ENCODE data around the gene GFI1B.
"Not testable (repeated sequence)": the region's sequence is repeated elsewhere in the genome, so short reads cannot be mapped to it uniquely, and the experiment has no call there.

The GFI1B gene

DNA sequence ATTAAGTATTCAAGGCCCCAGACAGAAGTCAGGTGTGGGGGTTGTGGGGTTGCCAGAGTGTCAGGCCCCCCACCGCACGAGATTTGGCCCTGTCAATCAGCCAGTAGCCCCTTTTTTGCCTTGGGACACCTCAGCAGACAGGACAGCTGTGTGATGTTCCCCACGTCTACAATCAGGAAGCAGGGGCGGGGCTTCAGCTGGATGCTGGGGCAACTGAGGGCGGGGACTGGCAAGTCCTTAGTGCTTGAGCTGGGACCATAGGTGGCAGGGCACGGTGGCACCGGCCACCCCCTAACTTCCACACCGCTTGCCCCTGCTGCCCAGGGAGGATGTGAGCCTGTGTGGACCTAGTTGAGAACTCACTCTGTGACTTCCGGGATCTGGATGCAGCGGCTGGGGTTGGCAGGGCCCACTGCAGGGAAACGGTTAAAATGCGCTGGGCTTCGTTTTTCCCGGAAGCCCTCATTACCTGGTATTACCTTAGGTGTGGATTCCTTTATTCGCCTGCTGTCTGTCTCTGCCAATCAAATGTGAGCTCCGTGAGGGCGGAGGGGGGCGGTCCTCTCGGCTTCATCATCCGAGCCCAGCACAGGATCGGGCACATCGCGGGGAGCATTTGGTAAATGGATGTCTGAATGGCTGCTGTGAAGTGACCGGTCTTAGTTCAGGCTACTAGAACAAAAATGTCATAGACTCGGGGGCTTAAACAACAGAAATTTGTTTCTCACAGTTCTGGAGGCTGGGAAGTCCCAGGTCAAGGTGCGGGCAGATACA lies 44.8 kb downstream of the GFI1B start:
- no peak for DNase-seq

DNA sequence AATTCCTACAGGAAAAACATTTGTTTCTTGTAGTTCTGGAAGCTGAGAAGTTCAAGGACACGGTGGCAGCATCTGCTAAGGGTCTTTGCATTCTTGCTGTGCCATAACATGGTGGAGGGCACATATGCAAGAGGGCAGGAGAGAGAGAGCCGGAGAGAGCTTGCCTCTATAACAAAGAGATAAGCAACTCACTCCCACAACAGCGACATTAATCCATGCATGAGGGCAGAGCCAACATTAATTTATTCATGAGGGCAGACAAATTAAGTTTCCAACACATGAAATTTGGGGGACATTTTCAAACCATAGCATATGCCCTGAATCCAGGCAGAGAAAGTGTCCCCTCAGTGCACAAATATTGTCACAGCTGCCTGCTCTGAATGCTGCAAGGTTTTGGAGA lies 47.9 kb downstream of the GFI1B start:
- DNase-seq: no peak

DNA sequence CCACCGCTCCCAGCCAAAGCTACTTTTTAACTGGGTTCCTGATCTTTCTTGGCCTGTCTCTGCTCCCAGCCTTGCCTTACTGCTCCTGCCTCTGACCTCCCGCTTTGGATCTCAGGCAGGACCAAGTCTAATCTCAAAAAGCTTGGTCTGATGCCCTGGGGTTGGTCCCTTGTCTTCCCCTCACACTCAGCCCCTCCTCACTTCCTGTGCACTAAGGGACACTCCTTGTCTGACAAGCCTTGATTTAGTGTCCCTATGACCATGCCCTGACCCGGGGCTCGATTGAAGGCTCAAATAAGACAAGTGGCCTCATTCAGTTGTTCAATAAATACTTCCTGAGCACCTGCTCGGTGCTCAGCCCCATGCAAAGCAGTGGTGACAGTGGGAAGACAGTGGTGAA lies 48.6 kb downstream of the GFI1B start:
- no peak for DNase-seq

DNA sequence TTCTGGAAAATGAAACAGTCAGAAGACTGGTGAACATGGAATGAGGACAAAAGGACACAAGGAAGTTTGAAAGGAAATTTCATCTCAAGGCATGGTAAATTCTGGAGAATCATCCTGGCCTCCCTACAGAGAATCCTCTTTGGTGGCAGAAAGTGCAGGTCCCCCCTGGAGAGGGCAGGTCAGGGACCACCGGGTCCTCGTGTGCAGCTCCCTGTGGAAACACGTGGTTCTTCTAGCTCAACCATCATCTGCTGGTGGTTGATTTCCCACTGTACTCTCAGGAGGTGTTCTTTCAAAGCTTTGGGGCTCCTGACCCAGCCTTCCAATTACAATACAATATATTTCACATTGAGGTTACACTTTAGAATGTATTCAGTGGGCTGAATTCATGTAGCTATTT lies 49.7 kb downstream of the GFI1B start:
- no peak for DNase-seq

DNA sequence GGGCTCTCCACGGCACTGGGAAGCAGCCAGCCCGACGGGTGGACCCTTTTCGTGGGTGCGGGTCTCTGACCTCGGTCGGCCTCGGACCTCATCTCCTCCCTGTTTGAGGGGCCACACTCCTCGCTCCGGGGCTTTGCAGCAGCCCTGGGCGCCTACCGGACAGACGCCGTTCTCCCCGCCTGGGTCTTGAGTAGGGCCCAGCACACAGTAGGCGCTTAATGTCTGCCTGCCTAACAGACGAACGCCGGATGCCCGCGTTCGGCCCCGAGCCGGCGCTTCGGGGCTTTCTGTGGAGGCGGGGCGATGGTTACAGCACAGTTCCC lies 51.5 kb downstream of the GFI1B start:
- DNase-seq: no peak

DNA sequence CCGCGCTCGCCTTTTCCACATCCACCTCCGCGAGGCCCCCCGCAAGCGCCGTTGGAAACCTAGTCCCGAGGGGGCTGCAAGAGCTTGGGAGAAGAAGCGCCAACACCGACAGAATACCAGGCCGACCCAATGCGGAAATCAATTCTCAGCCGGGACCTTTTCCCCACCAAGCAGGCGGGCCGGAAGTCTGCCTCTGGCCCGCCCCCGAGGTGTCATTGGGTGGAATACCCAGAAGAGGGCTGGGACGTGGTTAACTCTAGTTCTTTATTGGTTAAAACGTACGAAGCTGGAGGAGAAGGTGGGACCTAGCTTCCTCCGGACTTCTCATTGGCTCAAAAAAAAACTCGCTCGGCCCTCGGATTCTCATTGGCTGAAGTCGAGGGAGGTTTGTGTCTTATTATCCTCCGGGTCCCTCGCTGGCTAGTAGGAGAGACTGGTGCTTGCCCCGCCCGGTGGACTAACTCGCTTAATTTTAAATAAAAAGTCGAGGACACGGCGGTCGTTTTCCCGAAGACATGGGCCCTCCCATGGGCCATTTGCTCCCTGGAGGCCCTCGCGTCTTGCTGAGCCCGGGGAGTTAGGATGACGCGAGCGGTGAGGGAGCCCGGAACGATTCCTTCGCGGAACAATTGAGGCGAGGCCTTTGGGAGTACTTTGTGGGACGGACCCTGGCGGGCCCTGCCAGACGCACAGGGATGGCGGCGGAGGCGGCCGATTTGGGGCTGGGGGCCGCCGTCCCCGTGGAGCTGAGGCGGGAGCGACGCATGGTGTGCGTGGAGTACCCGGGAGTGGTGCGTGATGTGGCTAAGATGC lies 52.0 kb downstream of the GFI1B start, which contains the start of gene GTF3C5:
TSS of gene GTF3C5 (plus strand) at position 681 of the 813 bp plus-strand sequence. CDS start at position 696, 15 bp downstream.
- peak; percentile 90 for DNase-seq

DNA sequence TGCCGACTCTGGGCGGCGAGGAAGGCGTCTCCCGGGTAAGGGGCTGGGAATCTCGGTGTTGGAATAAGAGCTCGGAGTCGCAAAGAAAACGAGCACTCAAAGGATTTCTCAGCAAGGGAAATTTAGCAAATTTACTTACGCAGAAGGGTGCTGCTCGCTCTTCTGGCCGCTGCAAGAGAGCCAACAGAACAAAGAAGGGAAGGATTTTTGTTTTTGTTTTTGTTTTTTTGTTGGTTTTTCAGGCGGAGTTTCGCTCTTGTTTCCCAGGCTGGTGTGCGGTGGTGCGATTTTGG lies 52.6 kb downstream of the GFI1B start:
- no peak for DNase-seq

DNA sequence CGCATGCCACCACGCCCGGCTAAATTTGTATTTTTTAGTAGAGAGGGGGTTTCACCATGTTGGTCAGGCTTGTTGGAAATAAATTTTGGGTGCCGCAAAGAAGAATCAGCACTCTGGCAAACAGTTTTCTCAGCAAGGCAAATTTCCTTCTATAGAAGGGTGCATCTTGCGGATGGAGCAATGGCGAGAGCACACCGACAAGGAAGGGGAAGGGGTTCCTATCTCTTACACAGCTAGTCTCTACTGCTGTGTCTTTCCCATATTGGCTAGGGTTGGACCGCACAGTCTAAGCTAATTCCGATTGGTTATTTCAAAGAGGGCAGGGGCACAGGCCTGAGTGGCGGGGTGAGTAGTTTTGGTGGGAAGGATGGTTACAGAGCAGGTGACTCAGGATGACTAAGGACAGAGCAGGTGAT lies 53.0 kb downstream of the GFI1B start:
- DNase-seq: no peak

DNA sequence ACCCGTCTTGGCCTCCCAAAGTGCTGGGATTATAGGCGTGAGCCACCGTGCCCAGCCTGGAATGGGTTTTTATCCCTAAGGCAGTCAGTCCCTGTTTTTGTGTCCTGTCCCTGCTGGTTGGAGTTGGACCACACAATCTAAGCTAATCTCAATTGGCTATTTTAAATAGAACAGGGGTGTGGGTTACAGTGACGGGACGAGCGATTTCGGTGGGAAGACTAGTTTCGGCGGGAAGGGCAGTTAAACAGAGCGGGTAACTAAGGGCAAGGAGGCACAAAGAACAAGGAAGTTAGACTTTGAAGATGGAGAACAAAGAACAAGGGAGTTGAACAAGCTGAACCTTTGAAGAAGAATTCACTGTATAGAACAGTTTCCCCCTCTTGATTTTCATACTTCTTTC lies 53.7 kb downstream of the GFI1B start:
- no peak for DNase-seq

DNA sequence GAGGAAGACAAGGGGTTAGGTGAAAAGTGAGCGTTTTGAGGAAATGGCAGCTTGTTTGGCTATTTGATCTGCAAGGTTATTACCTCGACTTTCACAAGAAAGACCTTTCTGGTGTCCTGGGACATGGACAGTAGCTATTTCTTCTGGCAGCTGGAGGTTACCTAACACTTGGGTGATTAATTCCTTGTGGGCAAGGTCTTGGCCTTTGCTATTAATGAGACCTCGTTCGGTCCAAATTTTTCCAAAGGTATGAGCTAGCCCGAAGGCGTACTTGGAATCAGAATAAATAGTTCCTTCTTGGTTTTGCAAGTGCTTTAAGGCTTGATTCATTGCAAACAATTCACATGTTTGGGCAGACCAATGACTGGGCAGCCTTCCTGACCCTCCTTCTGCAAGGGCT lies 57.2 kb downstream of the GFI1B start:
- DNase-seq: no peak

DNA sequence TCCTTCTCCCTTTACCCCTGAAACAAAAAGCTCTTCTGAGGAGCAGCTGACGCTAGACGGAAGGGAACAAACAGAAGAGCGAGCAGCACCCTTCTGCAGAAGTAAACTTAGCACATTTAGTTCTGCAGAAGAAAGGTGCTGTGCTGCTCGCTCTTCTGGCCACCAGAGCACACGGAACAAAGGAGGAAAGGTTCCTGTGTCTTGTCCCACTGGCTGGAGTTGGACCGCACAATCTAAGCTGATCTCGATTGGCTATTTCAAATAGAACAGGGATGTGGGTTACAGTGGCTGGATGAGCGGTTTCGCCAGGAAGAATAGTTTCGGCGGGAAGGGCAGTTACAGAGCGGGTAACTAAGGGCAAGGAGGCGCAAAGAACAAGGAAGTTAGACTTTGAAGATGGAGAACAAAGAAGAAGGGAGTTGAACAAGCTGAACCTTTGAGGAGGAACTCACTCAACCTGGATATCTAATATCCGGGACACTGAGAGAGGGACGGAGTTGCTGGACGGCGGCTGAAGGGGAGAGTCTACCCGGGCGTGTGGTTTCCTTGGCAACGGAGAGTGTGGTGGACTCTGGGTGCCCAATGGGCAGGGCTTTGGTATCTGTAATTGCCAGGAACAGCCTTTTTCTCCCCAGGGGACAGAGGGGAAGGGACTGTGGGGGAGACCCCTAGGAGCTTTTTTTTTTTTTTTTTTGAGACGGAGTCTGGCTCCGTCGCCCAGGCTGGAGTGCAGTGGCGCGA lies 59.5 kb downstream of the GFI1B start:
- DNase-seq: no peak

DNA sequence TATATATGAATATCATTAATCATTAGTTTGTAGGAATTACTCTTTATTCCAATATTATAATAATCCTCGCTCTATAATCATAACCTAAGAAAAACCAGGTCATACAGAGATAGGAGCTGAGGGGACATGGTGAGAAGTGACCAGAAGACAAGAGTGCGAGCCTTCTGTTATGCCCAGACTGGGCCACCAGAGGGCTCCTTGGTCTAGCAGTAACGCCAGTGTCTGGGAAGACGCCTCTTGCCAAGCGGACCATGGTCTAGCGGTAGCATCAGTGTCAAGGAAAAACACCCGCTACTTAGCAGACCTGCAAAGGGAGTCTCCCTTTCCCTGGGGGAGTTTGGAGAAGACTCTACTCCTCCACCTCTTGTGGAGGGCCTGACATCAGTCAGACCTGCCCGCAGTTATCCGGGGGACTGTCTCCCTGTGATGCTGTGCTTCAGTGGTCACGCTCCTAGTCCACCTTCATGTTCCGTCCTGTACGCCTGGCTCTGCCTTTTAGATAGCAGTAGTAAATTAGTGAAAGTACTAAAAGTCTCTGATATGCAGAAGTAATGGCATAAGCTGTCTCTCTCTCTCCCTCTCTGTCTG lies 62.5 kb downstream of the GFI1B start:
- DNase-seq: not testable (repeated sequence)
